GM12864 (cell line): ENCODE data around the gene ANP32A.

Experiments
- DNase-seq: peaks from one replicate; pipeline ENCODE4 v3.0.0-alpha.2; 2011; ENCODE audit warnings: low read depth
- H3K4me3 ChIP-seq: 2 replicates; pipeline ENCODE4 v1.5.1; 2011; ENCODE audit warnings: mild to moderate bottlenecking, low read depth, low read length, control low read depth
- CTCF ChIP-seq: IDR thresholded peaks from 2 replicates; pipeline ENCODE4 v1.5.1; 2011; ENCODE audit warnings: low read depth, mild to moderate bottlenecking, moderate library complexity, low read length, control low read depth, inconsistent platforms; ENCODE audit errors: missing control alignments

ANP32A gene

GRCh38 chr15:68815598-68815997 is 5.1 kb downstream of the ANP32A start:
- DNase-seq: no peak
- TF ChIP-seq CTCF: no peak
- no peak overlapping the region for H3K4me3 ChIP-seq

- no peak for TF ChIP-seq CTCF
- no peak overlapping the region for H3K4me3 ChIP-seq
- DNase-seq: no peak
Measured at GRCh38 chr15:68814596-68814995, 6.1 kb downstream of the ANP32A start.

GRCh38 chr15:68812597-68813431 is 7.9 kb downstream of the ANP32A start:
- DNase-seq: no peak
- TF ChIP-seq CTCF: no peak
- H3K4me3 ChIP-seq: no peak overlapping the region

GRCh38 chr15:68812069-68812468 is 8.6 kb downstream of the ANP32A start:
- no peak for DNase-seq
- H3K4me3 ChIP-seq: no peak overlapping the region
- TF ChIP-seq CTCF: no peak

- DNase-seq: no peak
- TF ChIP-seq CTCF: no peak
- H3K4me3 ChIP-seq: no peak overlapping the region
Measured at GRCh38 chr15:68809517-68809916, 11.2 kb downstream of the ANP32A start.

- TF ChIP-seq CTCF: no peak
- no peak overlapping the region for H3K4me3 ChIP-seq
- DNase-seq: no peak
Measured at GRCh38 chr15:68808770-68809169, 11.9 kb downstream of the ANP32A start.

- no peak overlapping the region for H3K4me3 ChIP-seq
- no peak for DNase-seq
- no peak for TF ChIP-seq CTCF
Measured at GRCh38 chr15:68808091-68808490, 12.6 kb downstream of the ANP32A start.
